H1 (cell line): ENCODE measurements around the gene CORO1A. TPM values are rescaled to one million over a fixed set of nuclear protein-coding genes. Genes with fewer than 3 reads are reported as not detected.

Experiments
- CTCF ChIA-PET: fragments of 300-600 bp; sonication (Branson Sonifier 250); formaldehyde crosslinking; loops from one replicate; lab custom pipeline; 2021; ENCODE audit not compliant: partially characterized antibody; lab: Charles Lee
- POLR2A ChIA-PET: fragments of 300-600 bp; sonication (Branson Sonifier 250); formaldehyde crosslinking; loops from one replicate; lab custom pipeline; 2021; ENCODE audit warnings: inconsistent platforms; ENCODE audit not compliant: partially characterized antibody; lab: Charles Lee
- DNase-seq, 2 experiments: peaks; one replicate each; pipeline versions ENCODE4 v3.0.0 to v3.0.0-alpha.2; 2010 to 2022; ENCODE audit warnings: low spot score in 2 of 2, low read depth in 1 of 2, mixed read lengths in 1 of 2
- FAIRE-seq: peaks from 2 replicates; lab custom pipeline; 2011; peaks lifted over from hg19 to GRCh38; lab: Jason Lieb, UNC
- H2AFZ ChIP-seq: 2 replicates; pipeline ENCODE4 v1.8.1; 2012; ENCODE audit warnings: low read length, inconsistent platforms
- H2AK5ac ChIP-seq: 2 replicates; pipeline ENCODE4 v1.6.1; 2013; ENCODE audit warnings: low read depth, low read length
- H2BK120ac ChIP-seq: replicated peaks from 2 replicates; pipeline ENCODE3; 2013; ENCODE audit warnings: low read depth, low read length, inconsistent platforms
- H2BK12ac ChIP-seq: 2 replicates; pipeline ENCODE4 v1.6.1; 2013; ENCODE audit warnings: low read depth, low read length
- H2BK15ac ChIP-seq: 2 replicates; pipeline ENCODE4 v1.6.1; 2013; ENCODE audit warnings: low read length
- H2BK20ac ChIP-seq: 2 replicates; pipeline ENCODE4 v1.6.1; 2013; ENCODE audit warnings: low read length
- H2BK5ac ChIP-seq: 2 replicates; pipeline ENCODE4 v1.6.1; 2013; ENCODE audit warnings: low read depth, low read length
- H3K14ac ChIP-seq: 2 replicates; pipeline ENCODE4 v1.6.1; 2013; ENCODE audit warnings: inconsistent platforms; ENCODE audit not compliant: insufficient read length
- H3K18ac ChIP-seq: 2 replicates; pipeline ENCODE4 v1.6.1; 2013; ENCODE audit warnings: low read length; ENCODE audit errors: extremely low read depth
- H3K23ac ChIP-seq: 2 replicates; pipeline ENCODE4 v1.6.1; 2013; ENCODE audit warnings: inconsistent platforms; ENCODE audit not compliant: insufficient read length
- H3K23me2 ChIP-seq: 2 replicates; pipeline ENCODE4 v1.6.1; 2013; ENCODE audit warnings: low read depth, low read length
- H3K27ac ChIP-seq: 2 replicates; pipeline ENCODE4 v1.6.1; 2011; ENCODE audit warnings: low read depth, low read length, inconsistent platforms
- H3K27me3 ChIP-seq, 4 experiments: replicated peaks in 1 of 4; 1 replicate in 1 of 4; 2 replicates in 3 of 4; pipeline versions ENCODE4 v1.6.1 to v1.8.1; 2011 to 2013; ENCODE audit warnings: low read length in 3 of 4, mild to moderate bottlenecking in 3 of 4, inconsistent platforms in 2 of 4, mixed read lengths in 2 of 4, moderate library complexity in 1 of 4; ENCODE audit not compliant: control insufficient read depth in 3 of 4, insufficient read depth in 3 of 4; ENCODE audit errors: extremely low read depth in 1 of 4
- H3K36me3 ChIP-seq, 4 experiments: 2 replicates each; pipeline versions ENCODE4 v1.6.1 to v1.8.1; 2011 to 2013; ENCODE audit warnings: mild to moderate bottlenecking in 4 of 4, low read length in 3 of 4, moderate library complexity in 2 of 4, control low read depth in 1 of 4, inconsistent platforms in 1 of 4; ENCODE audit not compliant: insufficient read depth in 4 of 4, control insufficient read depth in 2 of 4
- H3K4ac ChIP-seq: replicated peaks from 2 replicates; pipeline ENCODE3; 2013; ENCODE audit warnings: low read length, low read depth, mixed read lengths, inconsistent platforms; ENCODE audit not compliant: insufficient read length
- H3K4me1 ChIP-seq, 4 experiments: replicated peaks in 1 of 4; 1 replicate in 1 of 4; 2 replicates in 3 of 4; pipeline versions ENCODE4 v1.6.1 to v1.8.1; 2011 to 2013; ENCODE audit warnings: low read length in 3 of 4, inconsistent platforms in 2 of 4, mixed read lengths in 1 of 4; ENCODE audit not compliant: insufficient read depth in 4 of 4, control insufficient read depth in 3 of 4
- H3K4me2 ChIP-seq, 2 experiments: 2 replicates each; pipeline versions ENCODE4 v1.6.1 to v1.8.1; 2011 to 2013; ENCODE audit warnings: low read depth in 2 of 2, low read length in 2 of 2, control low read depth in 1 of 2, inconsistent platforms in 1 of 2, mild to moderate bottlenecking in 1 of 2; ENCODE audit not compliant: insufficient read depth in 1 of 2
- H3K4me3 ChIP-seq, 4 experiments: fragments of 200-600, 300-600 bp in 1 of 4; sonication (generic), shearing (Covaris generic), sonication (Bioruptor Twin) in 1 of 4; 2 replicates each; pipeline versions ENCODE4 v1.5.1 to v1.8.1; 2011 to 2016; ENCODE audit warnings: low read length in 4 of 4, low read depth in 3 of 4, control low read depth in 2 of 4, inconsistent platforms in 2 of 4, mild to moderate bottlenecking in 2 of 4, mixed read lengths in 1 of 4, moderate library complexity in 1 of 4; ENCODE audit not compliant: insufficient read depth in 2 of 4; ENCODE audit errors: extremely low read depth in 1 of 4
- H3K56ac ChIP-seq: replicated peaks from 2 replicates; pipeline ENCODE3; 2013; ENCODE audit warnings: low read depth, mild to moderate bottlenecking, mixed read lengths, low read length, inconsistent platforms; ENCODE audit not compliant: insufficient read length
- H3K79me1 ChIP-seq: 2 replicates; pipeline ENCODE4 v1.6.1; 2013; ENCODE audit warnings: low read depth, low read length, control low read depth
- H3K79me2 ChIP-seq, 2 experiments: 2 replicates each; pipeline versions ENCODE4 v1.6.1 to v1.8.1; 2012 to 2013; ENCODE audit warnings: low read length in 2 of 2, mild to moderate bottlenecking in 2 of 2, inconsistent platforms in 1 of 2; ENCODE audit not compliant: insufficient read depth in 2 of 2, control insufficient read depth in 1 of 2
- H3K9ac ChIP-seq, 4 experiments: replicated peaks in 1 of 4; 1 replicate in 1 of 4; 2 replicates in 3 of 4; pipeline versions ENCODE4 v1.6.1 to v1.8.1; 2011 to 2013; ENCODE audit warnings: low read depth in 3 of 4, low read length in 3 of 4, control low read depth in 2 of 4, mild to moderate bottlenecking in 2 of 4, moderate library complexity in 2 of 4, inconsistent platforms in 1 of 4; ENCODE audit errors: extremely low read depth in 1 of 4
- H3K9me3 ChIP-seq, 2 experiments: 2 replicates each; pipeline versions ENCODE4 v1.6.1 to v1.8.1; 2012 to 2013; ENCODE audit warnings: mild to moderate bottlenecking in 2 of 2, moderate library complexity in 2 of 2, control low read depth in 1 of 2, inconsistent platforms in 1 of 2, low read depth in 1 of 2, low read length in 1 of 2, mixed read lengths in 1 of 2; ENCODE audit not compliant: insufficient read depth in 2 of 2
- H4K20me1 ChIP-seq, 2 experiments: replicated peaks in 1 of 2; 2 replicates each; pipeline versions ENCODE3 to v1.8.1; 2011 to 2013; ENCODE audit warnings: inconsistent platforms in 2 of 2, low read length in 2 of 2, mild to moderate bottlenecking in 1 of 2; ENCODE audit not compliant: insufficient read depth in 2 of 2, control insufficient read depth in 1 of 2
- H4K5ac ChIP-seq: 2 replicates; pipeline ENCODE4 v1.6.1; 2013; ENCODE audit warnings: low read length, low read depth, mixed read lengths, inconsistent platforms; ENCODE audit not compliant: insufficient read length
- H4K8ac ChIP-seq: 2 replicates; pipeline ENCODE4 v1.8.0; 2013; ENCODE audit warnings: mild to moderate bottlenecking, moderate library complexity, low read length, inconsistent platforms; ENCODE audit not compliant: insufficient read depth; ENCODE audit errors: extremely low read depth
- H4K91ac ChIP-seq: replicated peaks from 2 replicates; pipeline ENCODE3; 2013; ENCODE audit warnings: low read length, mixed read lengths, inconsistent platforms; ENCODE audit not compliant: insufficient read length
- BCL11A ChIP-seq, 2 experiments: IDR thresholded peaks; one replicate each; pipeline ENCODE4 v1.6.1; 2011; ENCODE audit warnings: low read depth in 2 of 2, low read length in 2 of 2, mild to moderate bottlenecking in 2 of 2
- CBX8 ChIP-seq: fragments of 300-800, 300-1000 bp; sonication (generic); IDR thresholded peaks from 2 replicates; pipeline ENCODE4 v1.7.1; 2016; ENCODE audit warnings: low read depth, low read length, borderline replicate concordance
- CTBP2 ChIP-seq: IDR thresholded peaks from 2 replicates; pipeline ENCODE4 v1.7.0; 2011; ENCODE audit warnings: borderline replicate concordance, mild to moderate bottlenecking, moderate library complexity, mixed read lengths, low read length; ENCODE audit not compliant: insufficient read depth, insufficient read length
- HDAC2 ChIP-seq, 2 experiments: fragments of 300-600 bp in 1 of 2; sonication (generic) in 1 of 2; IDR thresholded peaks; 2 replicates each; pipeline ENCODE4 v1.6.1; 2011 to 2012; ENCODE audit warnings: low read depth in 2 of 2, low read length in 2 of 2, mild to moderate bottlenecking in 2 of 2, moderate library complexity in 2 of 2, borderline replicate concordance in 1 of 2, inconsistent platforms in 1 of 2
- JUND ChIP-seq: IDR thresholded peaks from 2 replicates; pipeline ENCODE4 v1.6.1; 2011; ENCODE audit warnings: mild to moderate bottlenecking, improper control_type of control experiment, low read length
- KDM1A ChIP-seq: fragments of 200-600, 300-600 bp; sonication (generic); IDR thresholded peaks from 2 replicates; pipeline ENCODE4 v1.7.1; 2016; ENCODE audit warnings: mild to moderate bottlenecking, low read length, borderline replicate concordance
- MAX ChIP-seq: IDR thresholded peaks from 2 replicates; pipeline ENCODE4 v1.6.1; 2012; ENCODE audit warnings: inconsistent platforms
- POU5F1 ChIP-seq: IDR thresholded peaks from 2 replicates; pipeline ENCODE4 v1.6.1; 2011; ENCODE audit warnings: low read depth, mild to moderate bottlenecking, low read length, moderate library complexity
- SRF ChIP-seq: IDR thresholded peaks from 2 replicates; pipeline ENCODE4 v1.6.1; 2011; ENCODE audit warnings: mild to moderate bottlenecking, low read depth, low read length, moderate library complexity
- SUZ12 ChIP-seq: fragments of 200-600 bp; sonication (generic); IDR thresholded peaks from 2 replicates; pipeline ENCODE4 v1.6.1; 2012; ENCODE audit warnings: mild to moderate bottlenecking, inconsistent platforms, low read length, moderate library complexity, mixed read lengths
- TAF7 ChIP-seq: optimal IDR thresholded peaks from 2 replicates; pipeline ENCODE3; 2011; ENCODE audit warnings: low read depth, mild to moderate bottlenecking, inconsistent platforms, low read length, moderate library complexity, borderline replicate concordance
- TCF12 ChIP-seq: IDR thresholded peaks from 2 replicates; pipeline ENCODE4 v1.6.1; 2011; ENCODE audit warnings: low read depth, mild to moderate bottlenecking, low read length
- ZNF274 ChIP-seq: IDR thresholded peaks from 2 replicates; pipeline ENCODE4 v1.7.0; 2012; ENCODE audit warnings: low read length, borderline replicate concordance; ENCODE audit errors: extremely low read depth
- WGBS, 2 experiments: shearing (Covaris generic) in 1 of 2; methylation state at CpG; one replicate each; pipeline versions ENCODE4 v1.1.6 to v1.1.7; 2013 to 2015; ENCODE audit warnings: low lambda C conversion rate in 2 of 2, mixed read lengths in 2 of 2, inconsistent platforms in 1 of 2, low coverage in 1 of 2, missing lambda C conversion rate in 1 of 2; ENCODE audit not compliant: insufficient replicate concordance in 2 of 2, insufficient coverage in 1 of 2, insufficient read length in 1 of 2; ENCODE audit errors: extremely low coverage in 1 of 2, missing lambda C conversion rate in 1 of 2; 5-methylcytosine and 5-hydroxymethylcytosine counted together
- polyA plus RNA-seq, 7 experiments: library from polyadenylated mRNA; depleted of rRNA in 3 of 7; stranded (reverse) in 5 of 7; unstranded in 2 of 7; fragments of >200 nt in 5 of 7; fragments of 200-250 nt in 2 of 7; gene quantifications; 1 replicate in 5 of 7; 2 replicates in 1 of 7; 4 replicates in 1 of 7; pipeline versions ENCODE4 v1.2.1 to v1.2.3, GENCODE V29; 2011 to 2013; ENCODE audit warnings: missing spikeins in 2 of 7, mixed read lengths in 2 of 7
- total RNA-seq: library from RNA; stranded (reverse); fragmentation: NEBNext Ultra II Directional; extraction: Animal tissue kit (Norgen Biotek cat#: 25700); gene quantifications from 2 replicates; pipeline ENCODE4 v1.2.1, GENCODE V29; 2021

CORO1A gene
- total and polyA plus RNA-seq, 2 of the 8 experiments (the other 6 are each of a cell fraction or from before 2014, with no cell fraction given) = 10.9 to 11.7 TPM

GRCh38 chr16:30179931-30180330 lies 3.5 kb upstream of the CORO1A start:
- H3K4me2 ChIP-seq = no peak overlapping the region
- ChIA-PET POLR2A (no interaction called here), CTCF (interaction anchor here (0.6 to 0.9 kb wide), 2 partner anchors 77 to 88 kb away, joined by 3 to 4 read pairs; partner anchors contain the start of gene TBX6)
- peaks cover 2% of the 10 kb centered on the region in 2 experiments for H4K20me1 ChIP-seq
- H2BK12ac ChIP-seq = no peak overlapping the region
- H3K23me2 ChIP-seq = peaks cover 10% of the 10 kb centered on the region; the same call in 1 of the 2 replicates
- FAIRE-seq = no peak
- no peak overlapping the region for H4K91ac ChIP-seq
- H3K79me2 ChIP-seq = no peaks in the 10 kb centered on the region
- H2AK5ac ChIP-seq = no peak overlapping the region
- H3K4me3 ChIP-seq = no peak overlapping the region
- H2BK120ac ChIP-seq = no peak overlapping the region
- peaks cover 0 to 22% (median 12%) of the 10 kb centered on the region in 4 experiments; a peak in 4 of 7 replicates for H3K27me3 ChIP-seq
- H3K27ac ChIP-seq = no peak overlapping the region
- H3K23ac ChIP-seq = no peak overlapping the region
- H3K36me3 ChIP-seq = no peaks in the 10 kb centered on the region
- H3K56ac ChIP-seq = no peak overlapping the region
- H2AFZ ChIP-seq = no peak overlapping the region
- no peak for DNase-seq
- no peak overlapping the region for H3K14ac ChIP-seq
- H3K4ac ChIP-seq = no peak overlapping the region
- 91% methylated on average over 9 of the region's 9 CpGs; no CpG with 5 or more reads in 1 of the 2 experiments for WGBS, 2 experiments
- no peak for TF ChIP-seq ZNF274
- TF ChIP-seq POU5F1 = no peak
- no peak for TF ChIP-seq TCF12
- no peak for TF ChIP-seq JUND
- TF ChIP-seq SRF = no peak
- TF ChIP-seq CBX8 = no peak
- TF ChIP-seq KDM1A = no peak
- TF ChIP-seq CTBP2 = no peak
- TF ChIP-seq TAF7 = no peak
- TF ChIP-seq BCL11A (IDR thresholded peaks at IDR 0.05; ENCODE audit: low read depth in 2 of 2, low read length in 2 of 2) = no peak
- no peak for TF ChIP-seq HDAC2 (IDR thresholded peaks at IDR 0.05; ENCODE audit: borderline replicate concordance in 1 of 2, low read depth in 2 of 2, low read length in 2 of 2)
- no peak for TF ChIP-seq MAX
- no peak for TF ChIP-seq SUZ12
- no peak overlapping the region for H2BK15ac ChIP-seq
- peaks cover 0 to 10% (median 3%) of the 10 kb centered on the region in 4 experiments; a peak in 4 of 7 replicates for H3K4me1 ChIP-seq
- no peaks in the 10 kb centered on the region for H3K9me3 ChIP-seq
- H3K9ac ChIP-seq = no peak overlapping the region
- no peak overlapping the region for H2BK5ac ChIP-seq
- no peak overlapping the region for H2BK20ac ChIP-seq
- no peak overlapping the region for H3K18ac ChIP-seq
- H4K8ac ChIP-seq = no peak overlapping the region
- no peaks in the 10 kb centered on the region for H3K79me1 ChIP-seq
- H4K5ac ChIP-seq = no peak overlapping the region
